Colonic mucosa (tissue), 4 donors: ENCODE results near the gene NACAD. TPM values are rescaled to one million over a fixed set of nuclear protein-coding genes. Genes with fewer than 3 reads are reported as not detected.

Experiments
- DNase-seq: peaks from one replicate; pipeline ENCODE4 v3.0.0-alpha.2; 2020
- H3K27ac ChIP-seq: fragments of 200-600 bp; one replicate; pipeline ENCODE4 v1.8.0; 2021
- H3K27me3 ChIP-seq: fragments of 200-600 bp; one replicate; pipeline ENCODE4 v1.8.0; 2021
- H3K36me3 ChIP-seq: fragments of 200-600 bp; one replicate; pipeline ENCODE4 v1.8.0; 2021
- H3K4me1 ChIP-seq: fragments of 200-600 bp; one replicate; pipeline ENCODE4 v1.8.0; 2021; ENCODE audit warnings: mild to moderate bottlenecking
- H3K4me3 ChIP-seq: fragments of 200-600 bp; one replicate; pipeline ENCODE4 v1.8.0; 2021
- H3K9ac ChIP-seq, 2 donors: one replicate each; pipeline ENCODE4 v1.7.0; 2013; ENCODE audit warnings: control low read depth in 2 of 2, low read depth in 2 of 2, low read length in 2 of 2
- H3K9me3 ChIP-seq: fragments of 200-600 bp; one replicate; pipeline ENCODE4 v1.8.0; 2021
- CTCF ChIP-seq: fragments of 200-600 bp; IDR thresholded peaks from one replicate; pipeline ENCODE4 v1.8.0; 2022; ENCODE audit warnings: antibody characterized with exemption, mild to moderate bottlenecking
- intact Hi-C: fragments of 100-400 bp; cut with DNase I; formaldehyde crosslinking; loops from one replicate; pipeline ENCODE4 v1.14.1; 2022
- total RNA-seq, 2 donors: library from RNA; stranded (reverse); fragmentation: NEBNext Ultra II Directional in 1 of 2; extraction: Animal tissue kit (Norgen Biotek cat#: 25700) in 1 of 2; gene quantifications; one replicate each; pipeline ENCODE4 v1.2.1, GENCODE V29; 2021
- donor health status: healthy.
- donor health status: DM: no; HTN: no; CAD: no.
- donor health status: DM: no; HTN: no; CAD: no.

Gene NACAD
- total RNA-seq, 2 donors from 2014 or later = 1.0 to 3.3 TPM

GRCh38 chr7:45106820-45107219 lies 18.1 kb upstream of the NACAD start:
- Histone ChIP-seq H3K9me3 (no peaks in the 10 kb centered on the region), H3K4me3 (no peak overlapping the region), H3K27ac (no peak overlapping the region), H3K27me3 (no peaks in the 10 kb centered on the region), H3K9ac (no peak overlapping the region), H3K4me1 (peaks cover 13% of the 10 kb centered on the region), H3K36me3 (peaks cover 49% of the 10 kb centered on the region)
- DNase-seq = no peak
- intact Hi-C loops = no loop called here
- TF ChIP-seq CTCF = no peak

- H3K27me3 ChIP-seq = no peaks in the 10 kb centered on the region
- peaks cover 13% of the 10 kb centered on the region for H3K4me1 ChIP-seq
- H3K36me3 ChIP-seq = peaks cover 51% of the 10 kb centered on the region
- no peak for DNase-seq
- H3K4me3 ChIP-seq = no peak overlapping the region
- no peak overlapping the region for H3K27ac ChIP-seq
- TF ChIP-seq CTCF = no peak
- H3K9me3 ChIP-seq = no peaks in the 10 kb centered on the region
- no peak overlapping the region for H3K9ac ChIP-seq
- intact Hi-C loops = no loop called here
Measured at GRCh38 chr7:45105588-45106188, 16.9 kb upstream of the NACAD start.

GRCh38 chr7:45104844-45105587 lies 16.2 kb upstream of the NACAD start:
- Histone ChIP-seq H3K27me3 (no peaks in the 10 kb centered on the region), H3K27ac (no peak overlapping the region), H3K4me3 (no peak overlapping the region), H3K9me3 (no peaks in the 10 kb centered on the region), H3K36me3 (peaks cover 51% of the 10 kb centered on the region), H3K4me1 (peaks cover 13% of the 10 kb centered on the region), H3K9ac (no peak overlapping the region)
- intact Hi-C loops = no loop called here
- no peak for DNase-seq
- TF ChIP-seq CTCF = no peak

GRCh38 chr7:45103958-45104843 lies 15.4 kb upstream of the NACAD start:
- TF ChIP-seq CTCF = no peak
- DNase-seq = no peak
- intact Hi-C loops = no loop called here
- peaks cover 51% of the 10 kb centered on the region for H3K36me3 ChIP-seq
- H3K9ac ChIP-seq = no peak overlapping the region
- no peak overlapping the region for H3K27ac ChIP-seq
- no peaks in the 10 kb centered on the region for H3K27me3 ChIP-seq
- no peaks in the 10 kb centered on the region for H3K9me3 ChIP-seq
- H3K4me3 ChIP-seq = no peak overlapping the region
- H3K4me1 ChIP-seq = peaks cover 13% of the 10 kb centered on the region
